Measurements from ENCODE around the gene CARNS1.
"Not testable (repeated sequence)": the region's sequence is repeated elsewhere in the genome, so short reads cannot be mapped to it uniquely, and the experiment has no call there.

The CARNS1 gene

GRCh38 chr11:67397986-67398660 lies 17.4 kb upstream of the CARNS1 start:
- TF ChIP-seq, protein P1, sequence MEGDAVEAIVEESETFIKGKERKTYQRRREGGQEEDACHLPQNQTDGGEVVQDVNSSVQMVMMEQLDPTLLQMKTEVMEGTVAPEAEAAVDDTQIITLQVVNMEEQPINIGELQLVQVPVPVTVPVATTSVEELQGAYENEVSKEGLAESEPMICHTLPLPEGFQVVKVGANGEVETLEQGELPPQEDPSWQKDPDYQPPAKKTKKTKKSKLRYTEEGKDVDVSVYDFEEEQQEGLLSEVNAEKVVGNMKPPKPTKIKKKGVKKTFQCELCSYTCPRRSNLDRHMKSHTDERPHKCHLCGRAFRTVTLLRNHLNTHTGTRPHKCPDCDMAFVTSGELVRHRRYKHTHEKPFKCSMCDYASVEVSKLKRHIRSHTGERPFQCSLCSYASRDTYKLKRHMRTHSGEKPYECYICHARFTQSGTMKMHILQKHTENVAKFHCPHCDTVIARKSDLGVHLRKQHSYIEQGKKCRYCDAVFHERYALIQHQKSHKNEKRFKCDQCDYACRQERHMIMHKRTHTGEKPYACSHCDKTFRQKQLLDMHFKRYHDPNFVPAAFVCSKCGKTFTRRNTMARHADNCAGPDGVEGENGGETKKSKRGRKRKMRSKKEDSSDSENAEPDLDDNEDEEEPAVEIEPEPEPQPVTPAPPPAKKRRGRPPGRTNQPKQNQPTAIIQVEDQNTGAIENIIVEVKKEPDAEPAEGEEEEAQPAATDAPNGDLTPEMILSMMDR (IDR thresholded peaks at IDR 0.05; ENCODE audit: insufficient read depth, low read length, missing control alignments) = no peak
- ChIA-PET POLR2A (interaction anchor here (0.5 kb wide), 1 partner anchor 107 kb away, joined by 3 read pairs; no protein-coding TSS in a partner anchor), CTCF (interaction anchor here (1.9 to 47.5 kb wide), 2 partner anchors 29 to 108 kb away, joined by 4 to 2108 read pairs; partner anchors contain the start of genes CLCF1 and POLD4)
- DNase-seq (ENCODE audit: low read depth, low spot score) = no peak
- H3K4me3 ChIP-seq (ENCODE audit: low read depth, low read length) = no peak overlapping the region

GRCh38 chr11:67398661-67399563 lies 16.6 kb upstream of the CARNS1 start:
- no peak for DNase-seq (ENCODE audit: low read depth, low spot score)
- CTCF ChIA-PET = interaction anchor here (1.0 to 47.5 kb wide), 2 partner anchors 15 to 30 kb away, joined by 3 to 2108 read pairs; partner anchors contain the start of genes CLCF1 and POLD4
- peak overlapping the region; percentile 12; the same call in 1 of the 2 replicates for H3K4me3 ChIP-seq (ENCODE audit: low read depth, low read length)
- TF ChIP-seq, protein P1 (IDR thresholded peaks at IDR 0.05; ENCODE audit: insufficient read depth, low read length, missing control alignments) = no peak
- POLR2A ChIA-PET = interaction anchor here (1.1 kb wide), 1 partner anchor 26 kb away, joined by 3 read pairs; no protein-coding TSS in a partner anchor

DNA sequence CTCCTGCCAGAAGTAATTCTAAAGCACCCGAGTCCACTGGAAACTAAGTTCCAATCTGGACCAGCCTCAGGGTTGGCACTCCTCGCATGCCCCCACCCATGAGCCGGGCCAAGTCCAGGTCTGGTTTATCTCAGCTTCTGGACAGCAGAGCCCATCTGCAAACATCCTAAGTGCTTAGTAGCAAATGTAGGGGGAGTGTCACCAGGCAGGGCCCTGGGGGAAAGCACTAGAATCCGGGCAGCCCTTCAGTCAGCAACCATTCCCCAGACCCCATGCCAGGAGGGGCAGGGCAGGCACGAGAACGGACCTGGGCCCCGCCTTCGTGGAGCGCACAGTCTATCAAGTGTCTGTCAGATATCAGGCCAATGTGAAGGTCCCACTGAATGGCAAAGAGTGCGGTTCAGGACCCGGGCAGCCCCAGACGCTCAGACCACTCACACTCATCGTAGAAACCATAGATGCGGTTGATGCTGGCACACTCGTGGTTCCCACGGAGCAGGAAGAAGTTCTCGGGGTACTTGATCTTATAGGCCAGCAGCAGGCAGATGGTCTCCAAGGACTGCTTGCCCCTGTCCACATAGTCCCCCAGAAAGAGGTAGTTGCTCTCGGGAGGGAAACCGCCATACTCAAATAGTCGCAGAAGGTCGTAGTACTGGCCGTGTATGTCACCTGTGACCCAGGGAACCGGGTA lies 15.1 kb upstream of the CARNS1 start:
- CTCF ChIA-PET = interaction anchor here (0.7 to 47.5 kb wide), 13 partner anchors 9 to 138 kb away, joined by 3 to 2108 read pairs (median 8); partner anchors contain the start of genes CARNS1, CDK2AP2, CLCF1 and PITPNM1
- peak overlapping the region; percentile 86 for H3K4me3 ChIP-seq (ENCODE audit: low read depth, low read length)
- no peak for DNase-seq (ENCODE audit: low read depth, low spot score)
- TF ChIP-seq, protein P1 (IDR thresholded peaks at IDR 0.05; ENCODE audit: insufficient read depth, low read length, missing control alignments) = no peak
- POLR2A ChIA-PET = interaction anchor here (0.6 to 2.4 kb wide), 4 partner anchors 9 to 45 kb away, joined by 3 to 31 read pairs (median 5); partner anchors contain the start of gene RAD9A

DNA sequence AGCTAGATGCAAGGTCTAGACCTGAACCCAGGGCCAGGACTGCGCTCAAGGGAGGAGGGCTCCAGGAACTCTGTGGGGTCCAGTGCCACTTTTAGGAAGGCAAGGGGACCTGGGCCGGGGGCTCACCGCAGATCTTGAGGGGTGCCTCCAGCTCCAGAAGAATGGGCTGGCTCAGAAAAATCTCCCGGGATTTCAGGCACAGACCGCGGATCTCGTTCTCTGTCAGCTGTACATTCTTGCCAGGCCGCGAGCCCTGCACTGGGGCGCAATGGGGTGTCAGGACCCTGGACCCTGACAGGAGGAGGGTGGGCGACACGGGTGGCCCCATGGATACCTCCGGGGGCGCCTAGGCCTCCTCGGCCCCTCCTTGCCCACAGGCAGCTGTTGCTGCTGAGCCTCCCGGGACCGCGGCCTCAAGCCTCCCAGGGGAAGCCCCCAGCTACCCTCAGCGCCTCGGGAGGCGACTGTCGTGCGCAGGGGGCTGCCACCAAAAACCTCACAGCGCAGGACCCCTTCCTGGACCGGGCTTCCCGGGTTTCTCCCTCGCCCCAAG lies 14.5 kb upstream of the CARNS1 start:
- CTCF ChIA-PET = interaction anchor here (0.7 to 47.5 kb wide), 21 partner anchors 9 to 400 kb away, joined by 3 to 2108 read pairs (median 4); partner anchors contain the start of genes CARNS1, CDK2AP2, CLCF1 and NUDT8
- DNase-seq (ENCODE audit: low read depth, low spot score) = no peak
- peak overlapping the region; percentile 86 for H3K4me3 ChIP-seq (ENCODE audit: low read depth, low read length)
- TF ChIP-seq, protein P1 (IDR thresholded peaks at IDR 0.05; ENCODE audit: insufficient read depth, low read length, missing control alignments) = no peak
- POLR2A ChIA-PET = interaction anchor here (0.6 to 2.4 kb wide), 11 partner anchors 10 to 82 kb away, joined by 3 to 31 read pairs (median 3); partner anchors contain the start of genes AIP, RAD9A, RPS6KB2 and TMEM134

DNA sequence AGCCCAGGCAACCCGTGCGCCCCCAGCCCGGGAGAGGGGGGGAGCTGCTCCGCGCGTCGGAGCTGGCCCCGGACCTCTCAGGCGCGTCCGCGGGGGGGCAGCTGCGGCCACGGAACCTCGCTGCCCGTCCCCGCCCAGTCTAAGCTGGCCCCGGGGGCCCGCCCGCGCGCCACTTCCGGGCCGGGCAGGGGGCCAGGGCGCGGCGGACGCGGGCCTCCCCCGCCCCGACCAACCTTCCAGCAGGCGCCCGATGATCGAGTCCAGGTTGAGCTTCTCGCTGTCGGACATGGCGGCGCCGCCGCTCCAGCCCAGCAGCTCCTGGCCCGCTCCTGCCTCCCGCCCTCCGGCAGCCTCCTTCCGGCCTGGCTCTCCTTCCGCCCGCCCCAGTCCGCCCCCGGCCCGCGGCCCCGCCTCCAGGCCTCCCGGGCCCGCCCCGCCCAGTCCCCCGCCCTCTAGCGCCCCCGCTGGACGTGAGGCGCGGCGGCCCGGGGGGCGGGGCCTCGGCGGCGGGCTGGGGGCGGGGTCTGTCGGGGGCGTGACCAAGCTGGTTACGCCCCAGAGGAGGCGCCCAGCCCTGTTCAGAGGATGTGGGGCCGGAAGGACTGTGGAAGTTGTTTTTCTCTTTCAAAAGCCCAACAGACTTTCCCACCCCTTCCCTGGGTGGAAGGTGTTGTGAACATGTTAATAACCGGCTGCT lies 13.8 kb upstream of the CARNS1 start, which contains the start of gene PPP1CA:
PPP1CA (minus strand) TSS at position 364 of the 697 bp plus-strand sequence; CDS start at position 288, 76 bp downstream.
- TF ChIP-seq, protein P1 (IDR thresholded peaks at IDR 0.05; ENCODE audit: insufficient read depth, low read length, missing control alignments) = peak; percentile 33
- peak within 1 kb of the TSS; percentile 86 for H3K4me3 ChIP-seq (ENCODE audit: low read depth, low read length)
- no peak for DNase-seq (ENCODE audit: low read depth, low spot score)
- POLR2A ChIA-PET = interaction anchor here (0.5 to 2.4 kb wide), 15 partner anchors 10 to 140 kb away, joined by 3 to 31 read pairs (median 3); partner anchors contain the start of genes AIP, PTPRCAP, RAD9A and RPS6KB2
- CTCF ChIA-PET = interaction anchor here (0.5 to 47.5 kb wide), 24 partner anchors 10 to 399 kb away, joined by 3 to 2108 read pairs (median 4); partner anchors contain the start of genes CARNS1, CDK2AP2, CLCF1 and NUDT8

DNA sequence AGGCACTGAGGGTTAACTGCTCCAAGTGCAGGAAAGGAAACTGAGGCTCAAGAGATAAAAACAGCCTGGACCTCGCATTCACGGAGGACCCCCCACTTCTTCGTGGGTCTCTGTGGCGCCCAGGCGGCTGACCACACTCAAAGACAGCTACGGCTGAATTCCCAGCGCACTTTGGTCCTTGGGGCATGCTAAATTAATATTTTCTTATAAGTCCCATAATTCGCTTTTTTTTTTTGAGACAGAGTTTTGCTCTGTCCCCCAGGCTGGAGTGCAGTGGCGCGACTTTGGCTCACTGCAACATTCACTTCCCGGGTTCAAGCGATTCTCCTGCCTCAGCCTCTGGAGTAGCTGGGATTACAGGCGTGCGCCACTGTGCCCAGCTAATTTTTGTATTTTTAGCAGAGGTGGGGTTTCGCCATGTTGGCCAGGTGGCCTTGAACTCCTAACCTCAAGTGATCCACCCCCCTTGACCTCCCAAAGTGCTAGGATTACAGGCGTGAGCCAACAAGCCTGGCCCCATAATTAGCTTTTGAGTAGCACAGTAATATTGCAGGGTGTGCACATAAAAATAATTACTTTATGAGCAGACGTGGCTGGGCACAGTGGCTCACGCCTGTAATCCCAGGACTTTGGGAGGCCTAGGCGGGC lies 13.2 kb upstream of the CARNS1 start:
- DNase-seq (ENCODE audit: low read depth, low spot score) = not testable (repeated sequence)
- ChIA-PET CTCF (interaction anchor here (0.5 to 47.5 kb wide), 17 partner anchors 11 to 399 kb away, joined by 3 to 2108 read pairs (median 5); partner anchors contain the start of genes CARNS1, CLCF1, PITPNM1 and POLD4), POLR2A (interaction anchor here (0.5 to 2.4 kb wide), 12 partner anchors 11 to 141 kb away, joined by 3 to 31 read pairs (median 3); partner anchors contain the start of genes AIP, PTPRCAP, RAD9A and TMEM134)
- H3K4me3 ChIP-seq (ENCODE audit: low read depth, low read length) = peak overlapping the region; percentile 55

- POLR2A ChIA-PET; H3K4me3 ChIP-seq (ENCODE audit: low read depth, low read length); DNase-seq (ENCODE audit: low read depth, low spot score): not testable (repeated sequence)
- CTCF ChIA-PET = interaction anchor here (1.4 to 47.5 kb wide), 7 partner anchors 11 to 66 kb away, joined by 3 to 2108 read pairs (median 18); partner anchors contain the start of genes CARNS1, CLCF1, POLD4 and RPS6KB2
Measured at GRCh38 chr11:67403085-67403484, 12.4 kb upstream of the CARNS1 start.
